ENCODE results near the gene FOXL2.

Gene FOXL2

GRCh38 chr3:138946663-138947494 is at the start of gene FOXL2, which contains the start of gene FOXL2NB:
FOXL2 (minus strand) TSS chr3:138947137; CDS start chr3:138946722, 415 bp downstream.
FOXL2NB (plus strand) TSS chr3:138947217; CDS start chr3:138947365, 148 bp downstream.
- peak in 1 of 2 experiments; percentile 61 for DNase-seq

GRCh38 chr3:138995706-138996105 is 48.8 kb upstream of the FOXL2 start:
- no peak for DNase-seq

DNA sequence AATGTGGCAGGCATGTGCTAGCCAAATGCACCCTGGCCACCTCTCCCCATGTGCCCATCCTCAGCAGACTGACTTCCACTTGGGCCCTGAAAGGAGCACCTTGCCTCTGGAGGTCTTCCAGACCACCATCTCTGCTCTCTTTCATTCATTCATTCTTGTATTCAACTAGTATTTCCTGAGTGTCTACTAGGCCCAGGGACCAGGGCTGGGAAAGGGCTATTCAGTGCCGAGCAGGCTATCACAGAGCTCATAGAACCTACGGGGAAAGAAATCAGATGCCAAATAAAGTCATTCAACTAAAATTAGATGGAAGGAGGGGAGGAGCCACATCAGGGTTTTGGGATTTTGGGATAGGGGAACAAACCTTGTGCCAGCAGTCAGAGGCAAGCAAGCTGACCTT is 40.2 kb upstream of the FOXL2 start:
- DNase-seq = no peak

DNA sequence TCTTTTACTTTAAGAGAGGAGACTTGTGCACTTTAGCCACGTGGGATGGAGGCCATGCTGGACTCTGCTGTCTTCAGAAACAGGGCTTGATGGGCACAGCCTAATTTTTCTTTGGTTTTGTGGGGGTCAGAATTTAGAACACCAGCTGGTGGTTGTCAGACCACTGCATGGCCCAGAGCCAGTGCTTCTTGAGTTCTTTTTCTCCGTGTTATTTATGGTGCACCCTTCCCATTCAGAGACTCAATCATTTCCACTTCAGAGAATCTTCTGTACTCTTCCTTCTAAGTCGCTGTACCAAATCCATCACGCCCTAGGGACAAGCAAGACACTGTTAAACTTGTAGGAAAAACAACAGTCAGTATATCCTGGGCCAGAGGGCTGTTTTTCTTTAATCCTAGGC is 39.0 kb upstream of the FOXL2 start:
- DNase-seq = no peak

- DNase-seq = no peak
Measured at GRCh38 chr3:138984816-138985215, 37.9 kb upstream of the FOXL2 start.

DNA sequence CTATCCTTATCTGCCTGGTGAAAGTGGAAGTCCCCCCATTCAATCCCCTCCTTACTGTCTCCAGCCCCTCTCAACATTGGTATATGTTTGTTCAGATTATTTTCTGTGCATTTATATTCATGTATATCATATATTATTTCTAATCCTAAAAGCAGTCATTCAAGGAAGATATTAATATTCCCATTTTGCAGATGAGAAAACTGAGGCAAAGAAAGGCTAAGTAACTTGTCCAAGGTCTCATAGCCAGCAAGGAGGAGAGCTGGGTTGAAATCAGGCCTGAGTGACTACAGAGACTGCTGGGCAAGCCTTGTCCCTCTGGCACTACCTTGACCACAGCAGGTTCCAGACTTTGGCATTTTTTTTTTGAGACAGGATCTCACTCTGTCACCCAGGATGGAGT is 29.1 kb upstream of the FOXL2 start:
- DNase-seq = no peak

DNA sequence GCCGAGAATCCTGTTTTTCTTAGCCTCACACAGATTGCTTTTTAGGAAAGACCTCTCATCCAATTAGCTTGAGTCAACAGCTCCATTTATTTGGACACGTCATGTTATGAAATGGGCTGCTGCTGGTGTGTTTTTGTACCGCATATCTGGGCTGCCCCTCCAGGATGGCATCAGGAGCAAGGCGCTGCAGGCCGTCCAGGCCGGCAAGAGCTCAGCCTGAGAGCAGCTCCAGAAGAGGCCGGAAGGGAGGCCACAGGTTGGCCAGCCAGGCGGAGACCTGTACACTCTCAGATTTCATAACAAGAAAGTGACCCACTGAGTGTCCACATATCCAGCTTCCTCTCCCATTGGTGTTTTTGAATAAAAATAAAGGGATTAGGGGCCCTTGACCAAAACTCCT is 28.4 kb upstream of the FOXL2 start:
- DNase-seq = no peak

DNA sequence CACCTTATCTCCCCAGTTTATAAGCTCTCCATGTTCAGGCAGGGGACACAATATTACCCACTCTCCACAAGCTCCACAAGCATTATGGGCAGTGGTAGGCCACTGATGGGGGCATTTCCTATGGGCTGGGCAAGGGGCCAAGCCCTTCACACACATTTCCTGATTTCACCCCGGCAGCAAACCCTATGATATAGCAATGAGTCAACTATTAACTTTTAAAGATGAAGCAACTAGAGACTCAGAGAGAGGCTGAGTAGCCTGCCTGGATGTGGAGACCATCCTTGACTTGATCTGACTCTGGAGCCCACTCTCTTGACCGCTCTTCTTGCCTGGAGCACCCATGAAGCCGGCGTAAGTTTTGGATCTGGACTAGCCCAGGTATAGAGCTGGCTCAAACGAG is 27.5 kb upstream of the FOXL2 start:
- no peak for DNase-seq

GRCh38 chr3:138972941-138973340 is 26.0 kb upstream of the FOXL2 start:
- no peak for DNase-seq

DNA sequence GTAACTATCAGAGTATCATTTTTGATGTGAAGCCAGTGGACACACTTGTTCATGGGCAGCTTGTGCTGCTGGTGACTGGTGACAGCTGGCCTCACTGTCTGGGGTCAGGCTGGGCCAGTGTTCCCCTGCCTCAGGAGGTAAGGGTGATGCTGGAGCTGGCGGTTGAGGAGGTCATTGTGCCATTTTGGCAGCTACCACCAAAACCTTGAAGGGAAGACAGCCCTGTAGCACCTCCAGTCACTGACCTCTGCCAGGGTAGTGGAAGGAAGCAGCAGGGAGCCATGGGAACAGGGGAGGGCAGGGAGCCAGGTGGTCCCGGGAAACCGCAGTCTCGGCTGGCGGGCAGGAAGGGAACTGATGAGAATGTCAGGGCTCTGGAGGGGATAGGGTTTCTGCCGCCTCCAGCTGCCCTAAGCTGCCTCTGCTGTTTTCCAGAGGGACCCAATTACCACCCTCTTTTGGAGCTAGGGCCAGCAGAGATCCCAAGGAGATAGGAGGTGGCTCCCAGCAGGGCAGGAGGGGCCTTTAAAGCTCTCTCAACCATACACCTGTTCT is 24.9 kb upstream of the FOXL2 start:
- no peak for DNase-seq

- DNase-seq = no peak
Measured at GRCh38 chr3:138964923-138965322, 18.0 kb upstream of the FOXL2 start.

DNA sequence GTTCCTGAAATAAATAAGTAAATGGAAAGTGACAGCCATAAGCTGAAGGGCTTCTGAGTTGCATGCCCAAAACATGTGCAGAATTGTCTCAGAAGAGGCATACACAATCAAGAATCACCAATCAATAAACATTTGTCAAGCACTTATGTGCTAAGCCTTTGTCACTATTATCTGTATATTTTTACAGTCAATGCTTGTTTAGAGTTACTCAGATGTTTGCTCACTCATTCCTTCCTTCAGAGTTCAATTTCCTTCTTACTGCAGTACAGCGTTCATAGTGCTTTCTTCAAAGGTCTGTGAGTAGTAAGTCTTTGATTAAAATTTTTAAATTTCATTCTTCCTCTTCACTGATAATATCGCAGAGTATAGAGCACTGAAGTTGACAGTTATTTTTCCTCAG is 17.3 kb upstream of the FOXL2 start:
- DNase-seq = no peak

- DNase-seq = no peak
Measured at GRCh38 chr3:138962854-138963560, 16.1 kb upstream of the FOXL2 start.

GRCh38 chr3:138960417-138960852 is 13.5 kb upstream of the FOXL2 start:
- DNase-seq = no peak

- DNase-seq = no peak
Measured at GRCh38 chr3:138950701-138951100, 3.8 kb upstream of the FOXL2 start.

- DNase-seq = peak; percentile 8 to 85
Measured at GRCh38 chr3:138950006-138950644, 3.2 kb upstream of the FOXL2 start.

GRCh38 chr3:138949445-138950005 is 2.6 kb upstream of the FOXL2 start:
- DNase-seq = peak in 1 of 2 experiments; percentile 34

DNA sequence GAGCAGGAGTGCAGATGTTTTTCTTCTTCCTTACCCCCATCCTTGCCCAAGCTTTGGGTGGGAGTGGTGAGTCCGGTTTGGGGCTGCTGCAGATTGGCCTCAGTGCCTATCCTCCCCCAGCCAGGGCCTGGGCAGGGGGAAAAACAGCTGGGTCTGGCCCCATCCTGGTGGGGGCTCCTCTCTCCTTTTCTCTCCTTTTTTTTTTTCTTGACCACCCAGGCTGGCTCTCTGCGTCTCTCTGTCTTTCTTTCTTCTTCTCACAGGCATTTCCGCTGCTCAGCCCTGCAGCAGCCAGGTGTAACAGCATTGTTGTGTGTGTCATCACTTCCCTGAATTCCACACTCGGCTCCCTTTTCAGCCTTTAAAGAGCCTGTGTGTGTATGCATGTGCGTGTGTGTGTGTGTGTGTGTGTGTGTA is 2.1 kb upstream of the FOXL2 start:
- DNase-seq = no peak

DNA sequence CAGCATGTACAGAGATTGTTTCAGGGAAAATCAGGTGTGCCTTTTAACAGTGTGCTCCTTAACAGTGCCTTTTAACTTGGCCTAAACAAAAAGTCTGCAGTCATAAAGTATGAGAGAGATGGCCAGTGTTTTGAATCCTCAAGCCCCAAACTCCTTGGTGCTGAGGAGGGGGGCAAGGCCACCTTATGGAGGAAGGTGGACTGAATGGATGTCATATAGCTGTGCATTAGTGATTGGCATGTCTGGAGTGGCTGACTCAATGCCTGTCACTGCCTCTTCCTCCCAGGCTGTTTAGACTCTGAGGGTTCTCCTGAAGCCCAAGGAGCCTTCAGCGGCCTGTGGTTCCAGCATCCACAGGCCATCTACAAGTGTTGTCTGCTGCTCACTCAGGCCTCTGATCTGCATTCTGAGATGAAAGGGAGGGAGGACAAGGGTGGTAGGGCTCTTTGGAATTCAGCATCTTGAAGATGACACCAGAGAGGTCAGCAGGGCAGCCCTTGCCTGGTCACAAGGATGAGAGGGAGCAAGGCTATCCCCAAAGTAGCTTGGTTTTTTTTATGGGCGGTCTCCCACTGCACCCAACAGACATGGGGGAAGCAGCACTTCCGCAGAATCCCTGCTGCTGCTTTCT is 1.5 kb upstream of the FOXL2 start:
- no peak for DNase-seq

GRCh38 chr3:138947495-138948121 is 671 bp upstream of the FOXL2 start:
- peak in 1 of 2 experiments; percentile 20 for DNase-seq

- peak in 1 of 2 experiments; percentile 65 for DNase-seq
Measured at GRCh38 chr3:138945709-138946662, 951 bp downstream of the FOXL2 start.
